D341Med (cell line): Measurements from ENCODE around the gene MAGEA9.
"Not testable (repeated sequence)": the region's sequence is repeated elsewhere in the genome, so short reads cannot be mapped to it uniquely, and the experiment has no call there.

ENCODE experiments used
- DNase-seq: peaks from one replicate; pipeline ENCODE4 v3.0.0; 2012; ENCODE audit warnings: low spot score

MAGEA9 gene

GRCh38 chrX:149807747-149808458 lies 26.2 kb downstream of the MAGEA9 start:
- no peak for DNase-seq

GRCh38 chrX:149818652-149819051 lies 36.9 kb downstream of the MAGEA9 start:
- no peak for DNase-seq

- no peak for DNase-seq
Measured at GRCh38 chrX:149819371-149819770, 37.6 kb downstream of the MAGEA9 start.

GRCh38 chrX:149825424-149825823 lies 43.7 kb downstream of the MAGEA9 start:
- DNase-seq = peak; percentile 55

DNA sequence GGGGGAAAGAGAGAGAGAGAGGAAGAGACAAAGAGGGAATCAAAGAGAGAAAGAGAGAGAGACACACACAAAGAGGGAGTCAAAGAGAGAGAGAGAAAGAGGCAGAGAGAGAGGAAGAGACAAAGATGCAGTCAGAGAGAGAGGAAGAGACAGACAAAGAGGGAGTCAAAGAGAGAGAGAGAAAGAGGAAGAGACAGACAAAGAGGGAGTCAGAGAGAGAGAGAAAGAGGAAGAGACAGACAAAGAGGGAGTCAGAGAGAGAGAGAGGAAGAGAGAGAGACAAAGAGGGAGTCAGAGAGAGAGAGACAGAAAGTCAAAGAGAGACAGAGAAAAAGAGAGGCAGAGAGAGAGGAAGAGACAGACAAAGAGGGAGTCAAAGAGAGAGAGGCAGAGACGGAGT lies 45.5 kb downstream of the MAGEA9 start:
- DNase-seq = no peak

- no peak for DNase-seq
Measured at GRCh38 chrX:149829751-149830191, 48.0 kb downstream of the MAGEA9 start.

DNA sequence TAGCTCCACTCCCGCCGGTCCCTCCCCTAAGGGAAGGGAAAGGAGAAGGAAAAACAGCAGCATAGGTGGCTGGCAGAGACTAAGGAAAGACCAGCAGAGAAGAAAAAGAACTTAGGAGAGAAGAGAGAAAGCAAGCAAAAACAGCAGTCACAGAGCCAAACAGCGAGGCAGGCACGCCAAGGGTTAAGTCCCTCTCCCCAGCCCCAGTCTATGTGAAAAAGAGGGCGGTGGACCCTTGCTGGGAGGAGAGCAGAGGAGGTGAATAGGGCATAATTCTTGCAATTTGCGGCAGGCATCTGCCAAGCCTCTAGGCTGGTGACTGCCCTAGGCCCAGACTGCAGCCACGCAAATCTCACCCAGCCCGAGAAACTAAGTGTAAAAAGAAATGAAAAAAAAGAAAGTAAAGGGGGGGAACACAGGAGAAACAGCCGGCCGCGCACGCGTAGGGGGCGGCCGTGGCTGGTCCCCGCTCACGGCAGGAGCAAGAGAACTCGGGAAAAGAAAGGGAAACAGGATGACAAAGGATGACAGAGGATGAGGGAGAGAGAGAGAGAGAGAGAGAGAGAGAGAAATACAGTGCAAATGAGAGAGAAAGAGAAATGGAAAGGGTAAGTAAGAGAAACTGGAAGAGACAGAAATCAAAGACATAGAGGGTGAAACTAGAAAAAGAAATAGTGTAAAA lies 48.6 kb downstream of the MAGEA9 start:
- peak; percentile 23 for DNase-seq

GRCh38 chrX:149831473-149831872 lies 49.7 kb downstream of the MAGEA9 start:
- no peak for DNase-seq

DNA sequence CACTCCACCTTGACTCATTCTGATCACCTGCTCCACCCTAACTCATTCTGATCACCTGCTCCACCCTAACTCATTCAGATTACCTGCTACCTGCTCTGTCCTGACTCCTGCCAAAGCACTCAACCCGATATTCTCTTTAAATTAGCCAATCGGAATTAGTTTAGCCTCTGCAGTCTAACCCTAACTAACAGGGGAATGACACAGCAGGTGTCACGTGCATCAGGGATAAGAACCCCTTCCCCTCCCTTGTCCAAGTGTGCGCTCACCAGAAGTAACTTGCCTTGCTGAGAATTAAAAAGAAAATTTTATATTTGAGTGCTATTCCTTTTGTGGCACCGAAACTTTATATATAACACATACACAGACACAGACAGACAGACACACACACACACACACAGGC lies 55.0 kb downstream of the MAGEA9 start:
- not testable (repeated sequence) for DNase-seq

- DNase-seq = no peak
Measured at GRCh38 chrX:149837167-149837566, 55.4 kb downstream of the MAGEA9 start.
